Activated T-helper 1 cell treated with Interleukin-2 at 50 U/mL for 16 hours (primary cell): ENCODE measurements around the gene ERRFI1.

Experiments used
- DNase-seq: peaks from one replicate; pipeline ENCODE4 v3.0.0-alpha.2; 2020; ENCODE audit warnings: low read depth

ERRFI1 gene

DNA sequence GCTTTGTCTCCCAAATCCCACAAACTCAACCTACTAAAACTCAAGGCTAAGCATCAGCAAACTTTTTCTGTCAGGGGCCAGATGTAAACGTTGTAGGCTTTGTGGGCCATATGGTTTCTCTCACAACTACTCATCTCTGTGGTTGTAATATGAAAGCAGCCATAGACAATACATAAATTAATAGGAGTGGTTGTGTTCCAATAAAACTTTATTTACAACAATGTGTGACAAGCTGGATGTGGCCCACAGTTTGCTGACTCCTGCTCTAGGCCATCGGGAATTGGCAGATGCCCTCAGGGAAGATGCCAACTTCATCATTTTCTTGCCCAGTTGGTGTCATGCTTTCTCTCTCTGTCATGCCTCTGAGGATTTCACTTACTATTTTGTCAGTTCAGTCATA lies 17.5 kb upstream of the ERRFI1 start:
- no peak for DNase-seq

DNA sequence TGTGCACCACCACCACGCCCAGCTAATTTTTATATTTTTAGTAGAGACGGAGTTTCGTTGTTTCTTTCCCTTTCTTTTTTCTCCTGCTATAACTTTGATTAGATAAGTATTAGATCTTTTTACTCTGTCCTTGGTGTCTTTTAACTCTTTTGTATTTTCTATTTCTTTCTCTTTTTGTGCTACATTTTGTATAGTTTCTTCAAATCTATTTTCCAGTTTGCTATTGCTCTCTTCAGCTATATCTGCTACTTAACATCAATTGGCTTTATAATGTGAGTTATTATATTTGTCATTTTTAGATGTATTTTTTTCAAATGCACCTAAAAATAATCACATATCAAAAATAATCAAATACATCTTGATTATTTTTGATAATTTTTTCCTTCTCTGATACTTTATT lies 16.0 kb upstream of the ERRFI1 start:
- DNase-seq, result no peak

- no peak for DNase-seq
Observed at GRCh38 chr1:8040586-8040985, 14.5 kb upstream of the ERRFI1 start.

DNA sequence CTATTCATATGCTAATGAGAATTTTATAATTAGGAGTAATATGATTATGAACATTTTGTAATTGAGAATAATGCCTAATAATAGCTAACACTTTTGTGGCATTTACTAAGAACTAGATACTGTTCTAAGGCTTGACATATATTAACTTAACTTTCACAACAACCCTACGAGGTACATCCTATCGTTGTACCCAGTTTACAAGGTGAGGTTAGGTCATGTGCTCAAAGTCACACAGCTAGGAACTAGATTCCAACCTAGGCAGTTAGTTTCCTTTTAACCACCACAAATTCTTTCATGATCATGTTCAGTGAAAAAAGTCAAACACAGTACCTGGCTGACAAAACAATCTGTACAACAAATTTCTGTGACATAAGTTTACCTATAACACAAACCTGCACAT lies 13.0 kb upstream of the ERRFI1 start:
- no peak for DNase-seq

DNA sequence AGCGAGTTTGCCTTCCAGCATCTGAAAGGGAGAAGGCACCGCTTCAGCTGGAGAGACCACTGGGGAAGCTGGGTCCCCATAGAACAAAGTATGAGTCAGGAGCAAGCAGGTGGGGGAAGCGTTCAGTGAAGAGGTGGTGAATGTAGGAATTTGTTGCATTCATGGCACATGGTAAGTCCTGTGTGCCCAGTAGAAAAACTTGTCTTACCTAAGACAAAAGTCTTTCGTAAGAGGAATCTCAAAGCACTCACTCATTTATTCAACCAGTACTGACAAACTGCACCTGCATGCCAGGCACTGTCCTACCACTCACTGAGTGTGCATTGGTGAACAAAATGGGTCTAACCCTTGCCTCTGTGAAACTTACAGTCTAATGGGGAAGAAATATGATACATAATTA lies 9.2 kb upstream of the ERRFI1 start:
- no peak for DNase-seq

DNA sequence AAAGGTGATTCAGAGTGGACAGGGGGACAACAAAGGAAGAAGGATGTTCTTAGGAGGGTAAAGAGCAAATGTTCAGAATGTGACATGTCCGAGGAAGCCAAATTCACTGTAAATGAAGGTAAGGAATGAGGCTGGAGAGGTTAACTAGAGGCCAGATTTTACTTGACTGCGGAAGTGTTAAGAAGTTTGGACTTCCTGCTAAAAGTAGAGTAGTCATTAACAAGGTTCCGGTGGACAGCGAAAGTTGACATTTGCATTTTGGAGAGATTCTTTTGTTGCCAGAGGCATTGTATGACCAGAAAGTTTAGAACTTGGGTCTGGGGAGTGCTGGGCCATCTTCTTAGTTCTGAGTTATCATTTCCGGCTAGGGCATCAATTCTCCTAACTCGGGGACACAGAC lies 7.2 kb upstream of the ERRFI1 start:
- DNase-seq, result no peak

- no peak for DNase-seq
Observed at GRCh38 chr1:8032366-8032910, 6.3 kb upstream of the ERRFI1 start.

GRCh38 chr1:8031176-8031785 lies 5.2 kb upstream of the ERRFI1 start:
- DNase-seq, result no peak

DNA sequence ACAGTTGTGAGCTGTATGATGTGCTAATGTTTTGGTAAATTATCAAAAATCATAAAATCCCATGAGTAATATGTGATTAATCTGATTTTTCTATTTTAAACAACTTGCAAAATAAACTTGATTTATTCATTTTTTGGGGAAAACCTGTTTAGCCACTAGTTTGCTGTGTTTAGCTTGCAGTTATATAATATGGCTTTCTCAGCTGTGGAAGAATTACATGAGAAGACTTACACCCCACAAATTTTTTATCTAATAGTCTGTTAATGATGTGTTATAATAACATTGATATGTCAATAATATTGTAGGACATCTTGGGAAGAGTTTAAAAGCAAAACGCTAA lies 2.4 kb upstream of the ERRFI1 start:
- no peak for DNase-seq

GRCh38 chr1:8027748-8028570 lies 1.9 kb upstream of the ERRFI1 start:
- no peak for DNase-seq

GRCh38 chr1:8026976-8027747 lies 1.1 kb upstream of the ERRFI1 start:
- no peak for DNase-seq

- DNase-seq, result no peak
Observed at GRCh38 chr1:8025671-8026144, 401 bp downstream of the ERRFI1 start.

DNA sequence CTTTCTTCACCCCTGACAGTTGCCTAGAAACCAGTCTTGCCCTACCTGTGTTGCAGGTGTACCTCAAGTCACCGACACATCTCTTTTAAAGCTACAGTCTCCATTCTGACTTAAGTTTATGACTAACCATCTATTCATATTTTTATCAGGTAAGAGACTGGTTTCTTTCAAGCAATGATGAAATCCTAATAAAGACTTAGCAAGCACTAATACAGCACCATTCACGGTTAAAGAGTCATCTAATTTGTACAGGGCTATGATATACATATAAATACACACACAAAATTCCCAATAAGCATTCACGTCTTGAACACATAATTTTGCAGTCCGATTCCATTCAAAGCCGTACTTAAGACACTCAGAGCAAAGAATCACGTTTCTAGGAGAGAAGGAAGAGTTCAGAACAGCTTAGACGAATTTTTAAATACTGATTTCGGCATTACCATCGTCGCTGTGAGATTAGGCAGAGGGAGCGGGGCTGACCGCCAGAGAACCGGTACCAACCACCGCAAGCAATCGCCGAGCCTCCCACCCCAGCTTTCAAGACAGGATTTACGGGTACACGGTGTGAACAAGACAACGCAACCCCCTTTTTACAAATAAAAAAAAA lies 943 bp downstream of the ERRFI1 start:
- DNase-seq, result no peak

GRCh38 chr1:8024329-8024728 lies 1.8 kb downstream of the ERRFI1 start:
- DNase-seq, result no peak

- DNase-seq, result no peak
Observed at GRCh38 chr1:8023995-8024313, 2.2 kb downstream of the ERRFI1 start.

DNA sequence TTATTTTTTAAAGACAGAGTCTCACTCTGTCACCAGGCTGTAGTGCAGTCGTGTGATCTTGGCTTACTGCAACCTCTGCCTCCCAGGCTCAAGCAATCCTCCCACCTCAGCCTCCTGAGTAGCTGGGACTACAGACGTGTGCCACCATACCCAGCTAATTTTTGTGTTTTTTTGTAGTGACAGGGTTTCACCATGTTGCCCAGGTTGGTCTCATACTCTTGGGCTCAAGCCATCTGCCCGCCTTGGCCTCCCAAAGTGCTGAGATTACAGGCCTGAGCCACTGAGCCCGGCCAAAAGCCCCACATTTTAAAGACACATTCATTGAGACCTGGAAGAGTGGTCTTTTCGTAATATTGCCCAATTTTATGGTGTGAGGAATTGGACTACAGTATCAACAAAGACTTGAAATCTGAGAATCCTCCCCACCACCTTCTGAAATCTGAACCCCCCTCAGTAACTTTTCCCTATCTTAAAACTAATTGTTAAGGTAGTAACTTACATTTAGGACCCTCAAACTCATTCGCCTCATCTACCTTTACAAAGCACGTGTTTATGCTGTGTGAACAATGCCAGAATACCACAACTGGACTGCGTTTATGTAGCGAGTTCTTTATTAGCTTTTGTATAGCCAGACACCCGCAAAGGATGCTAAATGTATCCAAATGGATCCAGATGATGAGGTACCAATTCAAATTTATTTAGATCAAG lies 2.7 kb downstream of the ERRFI1 start:
- no peak for DNase-seq

DNA sequence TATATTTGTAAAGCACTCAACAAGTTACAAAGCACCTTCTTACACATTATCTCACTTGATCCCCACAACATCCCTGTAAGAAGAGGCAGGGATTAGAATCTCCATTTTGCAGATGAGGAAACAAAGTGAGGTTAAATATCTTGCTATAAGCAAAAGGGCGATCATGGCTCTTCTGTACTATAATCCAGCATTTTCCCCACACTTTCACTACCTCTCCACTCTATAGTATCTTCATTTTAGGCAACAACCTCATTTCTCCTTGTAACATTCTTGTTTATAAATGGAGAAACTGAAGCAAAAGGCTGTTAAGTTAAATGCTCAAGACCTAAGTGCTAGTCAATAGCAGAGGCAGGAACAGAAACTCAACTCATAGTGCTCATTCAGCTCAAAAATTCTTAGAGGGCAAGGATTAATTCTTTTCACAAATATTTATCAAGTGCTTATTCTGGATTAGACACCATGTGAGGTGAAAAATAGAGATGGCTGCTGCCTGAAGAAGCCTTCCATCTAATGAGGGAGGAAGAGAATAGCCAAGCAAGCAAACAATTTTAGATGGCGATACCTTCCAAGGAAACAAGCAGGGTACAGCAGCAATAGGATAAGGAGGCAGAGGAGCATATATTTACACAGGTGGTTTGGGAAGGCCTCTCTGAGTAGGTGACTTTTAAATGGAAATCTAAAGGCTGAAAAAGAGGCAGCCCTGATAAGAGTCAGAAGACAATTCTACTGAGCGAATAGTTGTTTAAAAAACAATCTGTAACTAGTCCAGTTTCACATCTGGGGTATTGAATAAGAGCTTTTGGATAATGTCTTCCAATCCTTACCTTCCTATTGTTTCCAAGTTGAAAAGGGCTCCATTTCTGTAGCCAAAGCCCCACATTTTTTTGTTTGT lies 3.5 kb downstream of the ERRFI1 start:
- DNase-seq, result no peak

GRCh38 chr1:8021676-8022266 lies 4.3 kb downstream of the ERRFI1 start:
- no peak for DNase-seq

DNA sequence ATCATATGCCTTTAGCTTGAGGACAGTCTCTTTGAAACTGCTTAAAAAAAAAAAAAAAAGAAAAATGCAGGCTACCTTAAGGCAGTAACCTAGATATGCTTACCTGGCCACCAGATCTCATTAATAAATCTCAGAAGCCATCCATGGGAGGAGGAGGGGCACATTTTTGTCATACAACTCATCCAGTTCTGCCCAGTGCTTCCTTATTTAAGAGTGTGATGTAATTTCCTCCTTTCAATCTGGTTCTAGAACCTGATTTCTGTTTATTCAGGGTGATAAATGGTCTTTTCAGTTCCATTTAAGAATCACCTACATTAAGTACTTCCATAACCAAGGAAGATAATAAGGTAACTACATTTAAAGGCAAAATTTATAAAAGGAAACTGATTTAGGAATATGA lies 6.1 kb downstream of the ERRFI1 start:
- no peak for DNase-seq

DNA sequence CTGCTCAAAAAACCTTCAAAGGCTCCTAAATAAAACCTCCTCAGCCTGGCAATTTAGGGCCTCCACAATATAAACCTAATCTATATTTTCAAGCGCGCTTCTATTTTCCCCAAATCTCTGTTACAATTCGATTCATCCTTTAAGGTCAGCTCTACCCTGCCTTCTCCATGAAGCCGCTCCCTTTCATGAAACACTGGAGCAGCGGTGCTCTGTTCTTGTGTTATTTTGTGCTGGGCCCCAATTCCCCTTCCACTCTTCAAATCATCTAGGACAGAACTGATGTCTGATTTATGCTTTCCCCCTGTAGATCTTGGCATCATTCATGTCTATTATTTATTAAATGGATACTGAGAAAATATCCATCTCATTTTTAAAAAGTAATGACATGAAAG lies 6.9 kb downstream of the ERRFI1 start:
- DNase-seq, result no peak
